HEK293 (cell line): ENCODE results near the gene PREX1.

Experiments
- ZFP41 ChIP-seq: fragments of 450-650 bp; formaldehyde crosslinking; IDR thresholded peaks from 2 replicates; pipeline ENCODE4 v1.5.1; 2016; ENCODE audit warnings: missing biosample characterization, missing genetic modification characterization, borderline replicate concordance
- ZNF561 ChIP-seq: fragments of 450-650 bp; IDR thresholded peaks from 2 replicates; pipeline ENCODE4 v1.5.1; 2018; ENCODE audit warnings: missing biosample characterization, missing genetic modification characterization, borderline replicate concordance
- TF ChIP-seq, protein P1 (sequence below): fragments of 450-650 bp; formaldehyde crosslinking; IDR thresholded peaks from 2 replicates; pipeline ENCODE4 v1.5.1; 2016; ENCODE audit warnings: missing biosample characterization, missing genetic modification characterization

DNA sequence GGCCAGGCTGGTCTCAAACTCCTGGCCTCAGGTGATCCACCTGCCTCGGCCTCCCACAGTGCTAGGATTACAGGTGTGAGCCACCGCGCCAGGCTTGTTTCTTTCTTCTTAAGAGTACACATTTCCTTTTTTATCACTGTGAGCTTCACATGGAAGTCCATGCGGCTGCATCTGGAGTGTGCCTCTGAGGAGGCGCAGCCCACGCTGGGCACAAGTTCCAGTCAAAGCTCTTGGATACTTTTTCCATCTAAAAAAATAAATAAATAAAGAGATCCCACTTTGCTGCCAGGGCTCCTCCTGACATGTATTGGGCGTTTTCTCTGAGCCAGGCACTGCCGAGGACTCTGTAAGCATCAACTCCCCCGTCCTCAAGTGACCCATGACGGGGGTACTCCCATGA, 123.0 kb downstream of the PREX1 start:
- TF ChIP-seq, protein P1, sequence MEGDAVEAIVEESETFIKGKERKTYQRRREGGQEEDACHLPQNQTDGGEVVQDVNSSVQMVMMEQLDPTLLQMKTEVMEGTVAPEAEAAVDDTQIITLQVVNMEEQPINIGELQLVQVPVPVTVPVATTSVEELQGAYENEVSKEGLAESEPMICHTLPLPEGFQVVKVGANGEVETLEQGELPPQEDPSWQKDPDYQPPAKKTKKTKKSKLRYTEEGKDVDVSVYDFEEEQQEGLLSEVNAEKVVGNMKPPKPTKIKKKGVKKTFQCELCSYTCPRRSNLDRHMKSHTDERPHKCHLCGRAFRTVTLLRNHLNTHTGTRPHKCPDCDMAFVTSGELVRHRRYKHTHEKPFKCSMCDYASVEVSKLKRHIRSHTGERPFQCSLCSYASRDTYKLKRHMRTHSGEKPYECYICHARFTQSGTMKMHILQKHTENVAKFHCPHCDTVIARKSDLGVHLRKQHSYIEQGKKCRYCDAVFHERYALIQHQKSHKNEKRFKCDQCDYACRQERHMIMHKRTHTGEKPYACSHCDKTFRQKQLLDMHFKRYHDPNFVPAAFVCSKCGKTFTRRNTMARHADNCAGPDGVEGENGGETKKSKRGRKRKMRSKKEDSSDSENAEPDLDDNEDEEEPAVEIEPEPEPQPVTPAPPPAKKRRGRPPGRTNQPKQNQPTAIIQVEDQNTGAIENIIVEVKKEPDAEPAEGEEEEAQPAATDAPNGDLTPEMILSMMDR (tag by site-specific recombination) = no peak
- TF ChIP-seq ZFP41 (tag by site-specific recombination) = no peak
- TF ChIP-seq ZNF561 (tag by site-specific recombination) = no peak
